ENCODE data around the gene STXBP2.

The STXBP2 gene

DNA sequence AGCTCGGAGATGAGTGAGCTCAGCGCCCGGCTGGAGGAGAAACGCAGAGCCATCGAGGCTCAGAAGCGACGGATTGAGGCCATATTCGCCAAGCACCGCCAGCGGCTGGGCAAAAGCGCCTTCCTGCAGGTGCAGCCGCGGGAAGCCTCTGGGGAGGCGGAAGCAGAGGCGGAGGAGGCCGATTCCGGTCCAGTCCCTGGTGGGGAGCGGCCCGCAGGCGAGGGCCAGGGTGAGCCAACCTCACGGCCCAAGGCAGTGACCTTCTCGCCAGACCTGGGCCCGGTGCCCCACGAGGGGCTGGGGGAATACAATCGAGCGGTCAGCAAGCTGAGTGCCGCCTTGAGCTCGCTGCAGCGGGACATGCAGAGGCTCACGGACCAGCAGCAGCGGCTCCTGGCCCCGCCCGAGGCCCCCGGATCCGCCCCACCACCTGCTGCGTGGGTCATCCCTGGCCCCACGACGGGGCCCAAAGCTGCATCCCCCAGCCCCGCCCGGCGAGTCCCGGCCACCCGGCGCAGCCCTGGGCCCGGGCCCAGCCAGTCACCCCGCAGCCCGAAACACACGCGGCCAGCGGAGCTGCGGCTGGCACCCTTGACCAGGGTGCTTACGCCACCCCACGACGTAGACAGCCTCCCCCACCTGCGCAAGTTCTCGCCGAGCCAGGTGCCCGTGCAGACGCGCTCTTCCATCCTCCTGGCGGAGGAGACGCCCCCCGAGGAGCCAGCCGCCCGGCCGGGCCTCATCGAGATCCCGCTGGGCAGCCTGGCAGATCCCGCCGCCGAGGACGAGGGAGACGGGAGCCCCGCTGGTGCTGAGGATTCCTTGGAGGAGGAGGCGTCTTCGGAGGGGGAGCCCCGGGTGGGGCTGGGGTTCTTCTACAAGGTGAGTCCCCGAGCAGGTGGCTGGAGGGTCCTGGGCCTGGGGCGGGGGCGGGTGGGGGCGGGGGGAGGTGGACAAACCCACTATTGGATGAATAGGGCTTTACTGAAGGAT lies 24.3 kb upstream of the STXBP2 start:
- no peak for DNase-seq (ENCODE audit: low spot score)

DNA sequence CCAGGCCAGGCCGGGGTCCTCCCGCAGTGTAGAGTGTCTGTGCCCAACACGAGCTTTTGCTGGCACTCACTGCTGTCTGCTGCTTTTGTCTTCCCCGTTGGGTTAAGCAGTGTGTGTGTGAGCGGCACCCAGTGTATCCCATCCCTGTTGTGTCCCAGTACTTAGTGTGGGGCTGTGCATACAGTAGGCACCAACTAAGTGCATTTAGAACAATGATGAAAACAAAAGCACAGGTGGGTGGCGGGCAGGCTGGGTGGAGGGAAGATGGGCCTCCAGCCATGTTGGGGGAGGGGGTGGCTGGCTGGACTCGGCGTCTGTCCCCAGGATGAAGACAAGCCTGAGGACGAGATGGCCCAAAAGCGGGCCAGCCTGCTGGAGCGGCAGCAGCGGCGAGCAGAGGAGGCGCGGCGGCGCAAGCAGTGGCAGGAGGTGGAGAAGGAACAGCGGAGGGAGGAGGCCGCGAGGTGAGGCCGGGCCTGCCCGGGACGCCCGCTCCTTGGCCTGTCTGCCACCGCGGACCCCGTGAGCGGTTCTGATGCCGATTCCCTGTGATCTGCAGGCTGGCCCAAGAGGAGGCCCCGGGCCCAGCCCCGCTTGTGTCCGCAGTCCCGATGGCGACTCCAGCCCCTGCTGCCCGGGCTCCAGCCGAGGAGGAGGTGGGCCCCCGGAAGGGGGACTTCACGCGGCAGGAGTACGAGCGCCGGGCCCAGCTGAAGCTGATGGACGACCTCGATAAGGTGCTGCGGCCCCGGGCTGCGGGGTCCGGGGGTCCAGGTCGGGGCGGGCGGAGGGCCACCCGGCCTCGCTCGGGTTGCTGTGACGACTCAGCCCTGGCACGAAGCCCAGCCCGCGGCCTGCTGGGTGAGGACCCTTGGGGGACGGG lies 21.8 kb upstream of the STXBP2 start:
- no peak for DNase-seq (ENCODE audit: low spot score)

DNA sequence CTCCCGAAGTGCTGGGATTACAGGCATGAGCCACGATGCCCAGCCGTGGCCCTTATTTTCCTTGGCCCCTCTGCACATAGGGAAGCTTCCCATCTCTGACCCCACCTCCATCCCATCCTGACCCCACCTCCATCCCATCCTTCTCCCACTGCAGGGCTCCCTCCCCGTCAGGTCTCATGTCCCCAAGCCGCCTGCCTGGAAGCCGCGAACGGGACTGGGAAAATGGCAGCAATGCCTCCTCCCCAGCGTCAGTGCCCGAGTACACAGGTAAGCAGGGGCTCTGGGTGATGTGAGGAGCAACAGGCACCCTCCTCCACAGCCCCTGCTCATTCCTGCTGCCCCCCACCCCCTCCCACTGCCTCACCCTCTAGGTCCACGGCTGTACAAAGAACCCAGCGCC lies 19.7 kb upstream of the STXBP2 start:
- no peak for DNase-seq (ENCODE audit: low spot score)

DNA sequence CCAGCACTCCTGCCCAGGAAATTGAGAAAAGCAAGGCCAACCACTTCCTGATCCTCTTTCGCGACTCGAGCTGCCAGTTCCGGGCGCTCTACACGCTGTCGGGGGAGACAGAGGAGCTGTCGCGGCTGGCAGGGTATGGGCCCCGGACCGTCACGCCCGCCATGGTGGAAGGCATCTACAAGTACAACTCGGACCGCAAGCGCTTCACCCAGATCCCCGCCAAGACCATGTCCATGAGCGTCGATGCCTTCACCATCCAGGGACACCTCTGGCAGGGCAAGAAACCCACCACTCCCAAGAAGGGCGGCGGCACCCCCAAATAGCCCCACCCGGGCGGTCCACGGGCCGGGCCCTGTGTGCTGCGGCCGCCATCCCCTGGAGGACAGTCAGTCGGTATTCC lies 19.2 kb upstream of the STXBP2 start:
- no peak for DNase-seq (ENCODE audit: low spot score)

DNA sequence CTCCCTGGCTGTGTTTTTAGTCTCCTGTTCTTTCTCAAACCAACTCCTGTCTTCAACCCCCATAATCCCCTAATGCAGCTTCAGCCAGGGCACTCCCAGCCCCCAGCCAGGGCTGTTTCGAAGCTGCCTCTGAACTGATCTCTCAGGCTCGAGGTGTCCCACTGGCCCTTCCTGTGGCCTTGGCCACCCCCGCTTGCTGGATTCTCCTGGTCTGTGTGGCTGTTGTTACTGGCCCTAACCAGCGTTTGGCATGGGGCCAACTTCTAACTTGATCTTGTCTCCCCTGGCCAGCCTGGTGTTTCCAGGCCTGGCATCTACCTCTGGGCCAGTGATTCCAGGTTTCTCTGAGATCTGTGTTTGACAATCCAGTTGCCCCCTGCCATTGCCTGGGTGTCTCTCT lies 18.6 kb upstream of the STXBP2 start:
- no peak for DNase-seq (ENCODE audit: low spot score)

DNA sequence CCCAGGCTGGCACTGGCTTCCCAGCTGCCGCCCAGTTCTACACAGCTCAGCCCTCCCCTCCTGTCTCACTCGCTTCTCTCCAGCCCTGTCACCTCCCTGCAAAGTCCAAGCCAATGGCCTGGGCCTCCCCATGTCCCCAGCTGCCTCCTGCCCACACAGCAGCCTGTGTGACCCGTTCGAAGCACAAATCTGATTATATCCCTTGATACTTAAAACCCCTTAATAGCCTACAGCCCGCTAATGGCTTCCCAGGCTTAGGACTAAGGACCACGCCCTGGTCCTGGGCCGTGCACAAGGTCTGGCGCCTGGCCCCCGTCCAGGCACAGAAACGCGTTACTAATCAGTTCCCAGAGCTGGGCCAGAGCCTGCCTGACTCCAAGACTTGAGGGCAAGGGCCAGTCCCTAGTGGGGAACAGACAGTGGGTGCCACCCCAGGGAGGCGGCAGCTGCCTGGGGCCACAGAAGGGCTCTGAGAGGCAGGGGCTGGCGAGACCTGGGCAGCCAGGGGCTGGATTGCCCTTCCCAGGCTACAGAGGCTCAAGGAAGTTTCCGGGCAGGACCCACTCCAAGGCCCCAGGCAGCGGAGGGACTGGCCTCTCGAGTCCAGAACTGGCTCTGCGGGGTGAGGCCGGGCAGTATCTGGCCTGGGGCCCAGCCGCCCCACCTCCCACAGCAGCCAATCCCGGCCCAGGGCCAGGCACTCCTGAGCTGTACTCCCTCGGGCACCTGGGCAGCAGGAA lies 18.0 kb upstream of the STXBP2 start:
- no peak for DNase-seq (ENCODE audit: low spot score)

DNA sequence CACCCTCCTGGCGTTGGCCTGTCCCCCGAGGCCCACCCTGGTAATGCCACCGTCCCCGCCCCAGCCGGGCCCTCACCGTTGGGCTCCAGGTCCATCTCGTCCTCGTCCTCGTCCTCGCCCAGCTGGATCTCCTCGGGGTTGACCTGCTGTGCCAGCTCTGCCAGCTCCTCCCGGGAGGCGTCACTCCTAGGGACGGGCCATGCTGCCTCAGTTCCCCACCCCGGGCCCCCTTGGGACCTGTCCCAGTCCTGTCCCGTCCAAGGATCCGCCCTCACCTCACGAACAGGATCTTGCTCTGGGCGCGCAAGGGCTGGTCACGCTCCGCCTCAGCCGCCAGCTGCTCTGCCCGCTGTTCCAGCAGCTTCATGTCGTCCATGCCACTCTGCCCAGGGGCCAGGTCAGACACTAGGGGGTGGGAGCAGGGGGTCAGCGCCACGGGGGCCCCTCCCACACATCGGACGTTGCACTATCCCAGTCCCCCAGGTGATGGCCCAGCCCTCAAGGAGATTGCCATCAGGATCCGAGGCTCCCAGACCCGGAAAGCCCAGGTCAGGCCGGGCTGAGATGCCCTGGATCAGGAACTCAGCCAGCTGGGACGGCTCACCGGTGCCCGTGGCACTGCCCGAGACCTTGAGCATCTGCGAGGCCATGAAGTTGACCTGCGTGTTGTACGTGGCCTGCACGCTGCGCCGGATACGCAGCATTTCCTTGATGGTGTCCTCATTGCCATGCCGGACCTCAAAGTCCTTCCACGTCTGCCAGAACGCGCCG lies 17.1 kb upstream of the STXBP2 start:
- no peak for DNase-seq (ENCODE audit: low spot score)

DNA sequence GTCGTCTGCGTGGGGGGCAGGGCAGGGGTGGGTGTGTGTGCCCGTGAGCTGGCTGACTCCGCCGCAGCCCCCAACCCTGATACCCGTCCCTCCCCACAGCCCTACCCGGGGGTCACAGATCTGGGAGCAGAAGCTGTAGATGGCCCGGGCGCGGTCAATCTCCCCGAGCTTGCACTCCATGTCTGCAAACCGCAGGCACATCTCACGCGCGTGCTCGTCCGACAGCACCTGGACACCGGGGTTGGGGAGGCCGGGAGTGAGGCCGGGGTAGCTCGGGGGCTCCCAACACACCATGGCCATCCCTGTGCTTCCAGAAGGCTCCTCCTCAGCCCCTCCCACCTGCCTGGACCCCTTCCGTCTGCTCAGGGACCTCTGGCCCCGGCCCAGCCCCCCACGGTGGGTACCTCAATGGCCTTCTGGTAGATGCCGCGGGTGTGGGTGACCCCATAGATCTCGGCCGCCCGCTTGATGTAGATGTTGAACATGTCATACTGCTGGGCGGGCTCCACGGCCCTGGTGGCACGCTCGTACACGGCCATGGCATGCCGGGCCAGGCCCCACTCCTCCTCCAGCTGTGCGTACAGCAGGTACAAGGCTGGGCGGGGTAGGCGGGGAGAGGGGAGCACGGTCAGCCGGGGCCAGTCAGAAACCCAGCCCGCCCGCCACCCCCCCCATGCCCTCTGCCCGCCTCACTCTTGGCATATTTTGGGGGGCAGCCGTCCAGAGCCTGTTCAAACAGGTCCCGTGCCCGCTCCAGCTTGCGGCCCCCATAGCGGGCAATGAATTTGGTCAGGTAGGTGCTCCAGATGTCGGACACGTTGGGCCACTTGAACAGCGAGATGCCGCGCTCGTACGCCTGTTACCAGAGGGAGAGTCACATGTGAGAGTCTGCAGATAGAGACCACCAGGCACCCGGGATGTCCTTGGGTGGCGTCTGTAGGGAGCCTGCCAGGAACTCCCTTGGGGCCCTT lies 16.2 kb upstream of the STXBP2 start:
- no peak for DNase-seq (ENCODE audit: low spot score)

DNA sequence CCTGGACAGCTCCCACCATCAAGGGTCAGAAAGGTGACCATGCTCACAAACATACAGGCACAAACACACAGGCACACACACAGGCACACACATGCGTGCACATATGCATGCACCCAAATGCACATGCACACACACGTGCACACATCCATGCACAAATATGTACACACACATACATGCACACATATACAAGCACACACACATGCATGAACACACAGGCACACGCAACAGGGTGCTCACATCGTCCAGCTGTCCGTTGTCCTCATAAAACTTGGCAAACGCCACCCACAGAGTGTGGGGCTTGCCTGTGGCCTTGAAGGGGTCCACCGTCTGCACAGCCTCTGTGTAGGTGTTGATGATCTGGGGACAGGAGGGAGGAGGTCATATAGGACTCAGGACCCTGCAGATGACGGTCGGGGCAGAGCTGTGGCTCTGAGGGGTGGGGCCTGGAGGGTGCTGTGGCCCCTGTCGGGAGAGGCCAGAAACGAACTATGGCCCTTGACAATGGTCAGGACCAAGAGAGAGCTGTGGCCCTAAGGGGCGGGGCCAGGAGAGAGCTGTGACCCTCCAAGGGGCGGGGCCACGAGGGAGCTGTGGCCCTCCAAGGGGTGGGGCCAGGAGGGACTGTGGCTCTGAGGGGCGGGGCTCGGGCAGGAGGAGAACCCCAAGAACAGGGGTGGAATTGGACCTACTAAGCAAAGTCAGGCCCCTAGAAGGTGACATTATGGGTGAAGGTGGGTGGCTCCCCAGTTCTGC lies 13.8 kb upstream of the STXBP2 start:
- DNase-seq (ENCODE audit: low spot score): peak; percentile 36

DNA sequence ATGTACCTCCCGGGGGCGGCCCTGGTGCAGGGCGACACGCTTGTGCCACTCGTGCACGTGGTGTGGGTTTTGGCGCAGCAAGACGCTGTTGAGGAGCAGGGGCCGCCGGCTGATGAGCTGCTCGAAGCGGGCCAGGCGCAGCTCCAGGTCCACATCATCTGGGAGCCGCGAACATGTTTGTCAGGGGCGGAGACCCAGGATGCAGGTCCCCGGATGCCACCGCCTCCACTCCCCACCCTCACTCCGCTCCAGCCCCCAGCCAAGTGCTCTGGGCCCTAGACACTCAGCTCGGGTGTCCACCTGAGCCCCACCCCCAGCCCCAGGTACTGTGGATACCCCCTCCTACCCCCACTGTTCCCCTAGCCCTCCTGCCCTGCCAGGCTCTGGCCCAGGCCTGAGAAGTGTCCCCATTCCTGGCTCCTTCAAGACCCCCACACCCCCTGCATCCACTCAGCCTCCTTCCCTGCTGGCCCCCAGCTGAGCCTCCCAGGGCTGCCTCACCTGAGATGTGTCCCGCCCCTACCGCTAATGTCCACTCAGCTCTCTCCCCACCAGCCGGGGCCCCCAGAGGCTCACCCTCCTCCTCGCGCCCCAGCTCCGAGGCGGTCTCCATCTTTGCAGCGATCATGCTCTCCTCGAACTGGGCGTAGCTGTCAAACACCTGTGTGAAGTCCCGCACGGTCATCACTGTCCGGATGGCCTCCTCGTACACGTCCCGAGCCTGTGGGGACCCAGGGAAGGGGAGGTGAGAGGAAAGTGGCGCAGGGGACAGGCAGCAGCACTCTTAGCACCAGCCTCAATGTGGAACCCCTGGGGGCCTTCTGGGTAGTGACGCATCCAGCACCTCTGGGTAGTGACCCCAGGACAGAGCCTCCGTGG lies 12.9 kb upstream of the STXBP2 start:
- no peak for DNase-seq (ENCODE audit: low spot score)

DNA sequence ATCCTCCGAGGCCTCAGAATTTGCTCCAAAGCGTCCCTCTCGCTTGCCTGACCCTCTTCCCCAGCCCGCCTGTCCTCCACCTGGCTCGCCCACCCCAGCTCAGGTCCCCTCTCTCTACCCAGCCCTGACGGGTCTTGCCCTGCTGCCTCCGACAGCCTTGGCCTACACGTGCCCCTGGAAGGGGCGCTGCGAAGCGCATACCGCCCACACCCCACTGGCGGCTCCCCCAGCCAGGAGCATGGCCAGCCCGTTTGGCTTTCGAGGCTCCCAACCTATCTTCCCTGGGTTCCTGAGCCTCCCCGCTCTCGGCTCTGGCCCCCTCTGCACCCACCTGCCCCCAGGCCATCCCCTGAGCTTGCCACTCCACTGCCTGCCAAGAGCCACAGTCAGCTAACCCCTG lies 12.1 kb upstream of the STXBP2 start:
- no peak for DNase-seq (ENCODE audit: low spot score)

DNA sequence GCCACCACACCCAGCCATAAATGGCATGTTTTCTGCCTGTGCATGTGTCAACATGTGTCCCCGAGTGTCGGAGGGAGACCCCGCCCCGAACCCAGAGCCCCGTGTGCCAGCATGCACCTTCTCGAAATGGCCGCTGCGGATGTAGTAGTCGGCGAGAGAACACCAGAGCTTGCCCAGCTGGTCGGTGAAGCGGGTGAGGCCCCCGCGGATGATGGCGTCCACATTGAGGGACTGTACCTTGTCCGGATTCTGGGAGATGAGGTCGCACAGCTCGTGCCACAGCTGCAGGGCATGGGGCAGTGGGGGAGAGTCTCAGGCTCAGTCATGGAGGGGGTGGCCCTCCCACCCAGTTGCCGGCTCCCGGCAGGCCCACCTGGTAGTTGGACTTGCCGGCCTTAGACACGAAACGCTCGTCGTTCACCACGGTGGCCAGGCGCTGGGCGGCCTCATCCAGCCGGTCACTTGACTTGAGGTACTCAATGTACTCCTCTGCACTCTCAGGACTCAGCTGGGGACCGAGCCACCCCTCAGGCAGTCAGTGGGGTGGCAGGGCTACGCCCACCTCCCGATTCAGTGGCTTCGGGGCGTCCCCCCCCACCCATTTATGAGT lies 11.0 kb upstream of the STXBP2 start:
- no peak for DNase-seq (ENCODE audit: low spot score)

DNA sequence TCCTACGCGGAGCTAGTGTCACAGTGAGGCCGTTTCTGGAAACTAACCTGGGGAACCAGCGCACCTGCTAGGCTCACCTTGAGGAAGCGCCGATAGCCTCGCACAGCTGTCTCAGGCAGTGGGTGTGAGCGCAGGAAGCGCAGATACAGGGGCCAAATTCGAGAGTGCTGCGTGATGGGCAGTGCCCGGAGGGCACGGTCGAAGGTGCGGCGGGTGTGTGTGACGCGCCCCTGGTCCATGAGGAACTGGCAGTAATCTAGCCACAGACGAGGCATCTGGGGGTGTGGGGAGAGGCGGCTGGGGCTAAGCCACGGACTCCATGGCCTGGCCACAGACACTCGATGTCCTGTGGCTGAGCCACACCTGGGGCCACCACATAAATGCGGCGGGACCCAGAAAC lies 9.7 kb upstream of the STXBP2 start:
- no peak for DNase-seq (ENCODE audit: low spot score)

DNA sequence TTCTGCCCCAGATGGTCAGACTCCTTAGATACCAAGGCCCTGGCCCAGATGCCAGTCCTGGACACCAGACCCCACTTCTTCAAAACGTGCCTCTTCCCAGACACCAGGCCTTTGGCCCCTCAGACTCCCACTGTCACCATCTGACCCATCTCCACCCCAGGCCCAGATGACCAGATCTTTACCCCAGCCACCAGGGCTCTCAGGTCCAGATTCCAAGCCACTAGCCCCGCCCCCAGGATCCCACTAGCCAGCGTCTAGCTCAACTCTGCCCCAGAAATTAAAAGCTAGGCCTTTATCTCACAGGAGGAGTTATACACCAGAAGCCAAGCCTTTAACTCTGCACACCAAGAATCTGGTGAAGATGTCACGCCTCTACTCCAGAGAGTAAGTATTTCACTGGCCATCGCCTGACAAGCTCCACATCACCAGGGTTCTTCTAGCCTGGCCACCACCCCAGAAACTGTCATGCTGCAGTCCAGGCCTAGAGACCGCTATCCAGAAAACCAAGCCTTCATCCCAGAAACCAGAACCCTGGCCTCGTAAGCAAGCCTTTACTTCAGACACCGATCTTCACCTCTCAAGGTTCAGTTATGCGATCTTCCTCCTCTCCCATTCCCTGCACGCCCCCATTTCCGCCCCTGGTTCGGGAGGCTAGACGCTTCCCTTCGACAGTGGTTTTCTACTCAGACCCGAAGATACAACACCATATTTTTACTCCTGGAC lies 8.2 kb upstream of the STXBP2 start:
- DNase-seq (ENCODE audit: low spot score): no peak

DNA sequence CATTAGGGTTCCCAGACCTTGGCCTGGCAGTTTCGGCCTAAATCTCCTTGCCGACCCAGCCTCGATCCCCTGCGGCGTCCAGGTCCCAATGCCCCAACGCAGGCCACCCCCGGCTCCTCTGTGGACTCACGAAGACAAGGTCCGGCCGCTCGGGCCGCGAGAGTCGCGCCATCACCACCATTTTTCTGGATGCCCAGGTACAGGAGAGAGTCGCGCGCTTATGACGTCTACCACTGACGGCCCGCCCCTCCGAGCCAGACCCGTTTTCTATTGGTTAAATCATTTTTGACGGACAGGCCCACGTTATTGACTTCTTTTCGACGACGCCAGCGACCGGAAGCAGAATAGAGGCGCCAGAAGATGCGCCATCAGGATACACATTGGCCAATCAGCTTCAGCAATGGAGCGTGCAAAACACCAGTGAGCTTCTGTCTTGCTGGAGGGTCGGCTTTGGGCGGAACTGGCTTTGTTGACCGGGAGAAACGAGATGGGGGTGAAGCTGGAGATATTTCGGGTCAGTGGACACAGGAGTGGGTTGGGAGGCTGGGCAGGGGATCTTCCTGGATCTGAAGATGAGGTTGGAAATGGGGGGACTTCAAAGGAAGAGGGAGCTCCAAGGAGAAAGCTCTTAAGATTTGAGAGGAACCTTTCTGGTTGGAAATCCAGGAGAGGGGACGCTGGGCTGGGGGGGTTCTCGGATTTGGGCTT lies 7.4 kb upstream of the STXBP2 start, which contains the start of the genes PET100 and XAB2:
Gene PET100, plus strand, starts transcription at position 447 of the 708 bp plus-strand sequence. Its CDS starts 41 bp downstream, at position 488.
Gene XAB2, minus strand, starts transcription at position 199 of the 708 bp plus-strand sequence. Its CDS starts 18 bp downstream, at position 181.
- DNase-seq (ENCODE audit: low spot score): peak; percentile 99

DNA sequence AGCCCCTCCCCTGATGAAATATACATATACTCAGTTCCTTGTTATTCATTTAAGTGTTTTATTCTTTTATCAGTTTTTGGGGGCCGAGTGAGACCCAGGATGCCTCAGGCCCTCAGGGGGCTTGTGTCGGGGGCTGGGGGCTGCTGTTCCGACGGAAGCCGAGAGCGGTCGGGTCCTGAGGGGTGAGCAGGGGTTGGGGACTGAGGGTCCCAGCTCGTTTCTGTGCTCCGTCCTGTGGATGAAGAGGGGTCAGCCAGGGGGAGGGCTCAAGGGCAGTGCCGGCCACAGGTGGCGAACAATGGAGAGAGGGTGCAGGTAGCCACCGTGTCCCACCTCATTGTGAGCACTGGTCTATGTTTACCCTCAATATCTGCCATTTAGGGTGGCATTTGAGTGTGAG lies 5.3 kb upstream of the STXBP2 start:
- no peak for DNase-seq (ENCODE audit: low spot score)

All from NAMALWA (cell line).